Measurements from ENCODE around the gene PLXNA1. TPM values are rescaled to one million over a fixed set of nuclear protein-coding genes. Genes with fewer than 3 reads are reported as not detected.

PLXNA1 gene
- polyA plus RNA-seq, 3 donors from 2014 or later = 0.05 to 0.17 (median 0.06) TPM

DNA sequence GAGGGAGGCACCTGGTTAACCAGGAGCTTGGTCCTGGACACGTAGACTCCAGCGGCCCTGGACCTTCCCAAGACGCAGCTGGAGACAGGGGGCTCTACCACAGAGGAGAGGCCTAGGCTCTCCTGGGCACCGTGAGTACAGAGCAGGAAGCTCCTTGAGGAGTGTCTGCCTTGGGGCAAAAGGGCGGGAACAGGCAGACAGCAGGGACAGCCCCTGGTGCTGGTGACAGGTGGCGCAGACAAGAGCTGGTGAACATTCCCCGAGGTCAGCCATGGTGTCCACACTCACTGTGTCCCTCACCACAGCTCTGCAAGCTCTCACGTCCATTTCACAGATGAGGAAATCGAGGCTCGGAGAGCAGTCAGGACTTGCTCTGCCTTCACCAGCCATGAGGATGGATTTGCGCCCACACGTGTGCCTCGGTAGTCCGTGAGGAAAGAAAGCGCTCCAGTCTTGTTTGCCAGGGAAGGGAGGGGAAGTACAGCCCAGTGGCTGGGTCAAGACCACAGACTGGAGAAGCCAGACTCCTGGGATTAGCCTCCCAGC lies 2.6 kb upstream of the PLXNA1 start:
- Mint-ChIP-seq H3K9me3 (peaks cover 0 to 3% (median 2%) of the 10 kb centered on the region in 6 donors), H3K27ac (no peak overlapping the region), H3K4me3 (no peak overlapping the region), H3K27me3 (ENCODE audit: low read depth in 3 of 3) (peaks cover 11 to 25% (median 13%) of the 10 kb centered on the region in 3 donors), H3K4me1 (peaks cover 12% of the 10 kb centered on the region in 2 donors), H3K36me3 (peaks cover 0 to 2% (median under 1%) of the 10 kb centered on the region in 3 donors)
- DNase-seq = no peak

DNA sequence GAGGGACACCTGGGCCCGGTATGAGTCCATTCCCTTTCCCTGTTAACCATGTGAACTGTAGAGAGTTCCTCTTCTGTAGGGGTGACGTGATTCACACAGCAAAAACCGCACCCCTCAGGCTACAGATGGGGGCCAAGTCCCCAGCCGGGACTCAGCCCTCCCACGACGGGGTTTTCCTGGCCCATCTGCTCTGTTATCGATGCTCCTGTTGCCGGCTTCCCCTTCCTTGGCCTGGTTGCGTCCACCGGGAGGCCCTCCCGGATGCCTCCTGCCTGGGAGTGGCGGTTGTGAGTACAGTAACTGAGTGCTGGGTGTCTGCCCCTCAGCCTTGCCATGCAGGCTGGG lies 817 bp upstream of the PLXNA1 start:
- H3K4me1 Mint-ChIP-seq = peaks cover 12% of the 10 kb centered on the region in 2 donors
- no peaks in the 10 kb centered on the region for H3K36me3 Mint-ChIP-seq
- DNase-seq = no peak
- H3K27ac Mint-ChIP-seq = peak overlapping the region; percentile 78 to 96 (median 90)
- no peaks in the 10 kb centered on the region for H3K9me3 Mint-ChIP-seq
- H3K4me3 Mint-ChIP-seq = peak overlapping the region; percentile 78 to 89 (median 87)
- H3K27me3 Mint-ChIP-seq (ENCODE audit: low read depth in 3 of 3) = peaks cover 13 to 25% (median 13%) of the 10 kb centered on the region in 3 donors

DNA sequence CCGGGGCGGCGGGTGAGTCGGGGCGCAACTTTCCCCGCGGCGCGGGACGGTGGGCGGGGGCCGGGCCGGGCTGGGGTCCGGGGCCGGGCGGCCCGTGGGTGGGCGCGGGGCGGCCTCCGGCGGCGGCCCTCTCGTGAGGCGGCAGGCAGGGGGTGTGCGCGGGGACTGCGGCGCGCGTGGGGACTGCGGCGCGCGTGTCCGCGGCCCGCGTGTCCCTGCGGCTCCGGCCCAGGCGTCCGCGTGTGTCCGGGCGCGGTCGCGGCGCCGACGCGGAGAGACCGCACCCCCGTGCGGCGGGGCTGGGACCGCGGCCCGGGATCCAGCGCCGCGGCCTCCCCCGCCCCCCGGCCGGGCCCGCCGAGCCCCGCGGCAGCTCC lies 349 bp downstream of the PLXNA1 start:
- no peak overlapping the region for H3K27ac Mint-ChIP-seq
- no peak overlapping the region for H3K4me3 Mint-ChIP-seq
- DNase-seq = peak; percentile 14 to 28 (median 19)
- H3K9me3 Mint-ChIP-seq = no peaks in the 10 kb centered on the region
- H3K27me3 Mint-ChIP-seq (ENCODE audit: low read depth in 3 of 3) = peaks cover 10 to 20% (median 13%) of the 10 kb centered on the region in 3 donors
- peaks cover 12% of the 10 kb centered on the region in 2 donors for H3K4me1 Mint-ChIP-seq
- H3K36me3 Mint-ChIP-seq = no peaks in the 10 kb centered on the region

DNA sequence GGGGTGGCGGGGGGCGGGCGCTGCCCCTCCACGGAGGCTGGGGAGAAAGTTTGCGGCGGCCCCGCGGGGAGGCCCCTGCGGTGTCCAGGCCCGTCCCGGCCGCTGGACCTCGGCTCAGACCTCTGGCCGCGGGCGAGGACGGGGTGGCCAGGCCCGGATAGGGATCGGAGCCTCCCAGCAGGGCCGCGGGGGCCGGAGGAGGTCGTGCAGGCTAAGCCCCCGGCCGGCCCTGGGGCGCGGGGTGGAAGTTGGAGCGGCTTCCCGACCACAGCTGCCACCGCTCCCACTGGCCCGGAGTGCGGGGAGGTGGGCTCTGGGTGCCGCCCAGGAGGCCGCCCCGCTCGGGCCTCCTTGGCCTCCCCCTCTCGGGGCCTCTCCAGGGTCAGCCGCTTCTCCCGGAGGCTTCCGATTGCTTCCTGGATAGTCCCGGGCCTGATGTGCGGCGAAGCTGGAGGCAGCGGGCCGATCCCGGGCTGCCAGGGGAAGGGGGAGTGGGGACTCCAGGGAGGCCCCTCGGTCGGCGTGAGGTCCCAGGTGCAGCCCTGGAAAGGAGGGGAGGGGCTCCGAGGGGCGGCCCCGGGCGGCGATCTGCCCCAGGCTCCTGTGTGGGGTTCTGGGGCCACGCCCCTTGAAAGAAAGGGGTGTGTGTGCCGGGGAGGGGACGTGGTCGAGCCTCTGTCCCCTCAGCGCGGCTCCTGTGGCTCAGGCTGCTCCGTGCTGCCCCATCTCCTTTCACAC lies 907 bp downstream of the PLXNA1 start:
- H3K36me3 Mint-ChIP-seq = no peaks in the 10 kb centered on the region
- H3K4me1 Mint-ChIP-seq = peaks cover 12% of the 10 kb centered on the region in 2 donors
- H3K4me3 Mint-ChIP-seq = peak overlapping the region in 1 of 5 donors; percentile 46
- DNase-seq = peak; percentile 5 to 13 (median 12)
- H3K27me3 Mint-ChIP-seq (ENCODE audit: low read depth in 3 of 3) = peaks cover 9 to 16% (median 11%) of the 10 kb centered on the region in 3 donors
- no peaks in the 10 kb centered on the region for H3K9me3 Mint-ChIP-seq
- H3K27ac Mint-ChIP-seq = no peak overlapping the region

DNA sequence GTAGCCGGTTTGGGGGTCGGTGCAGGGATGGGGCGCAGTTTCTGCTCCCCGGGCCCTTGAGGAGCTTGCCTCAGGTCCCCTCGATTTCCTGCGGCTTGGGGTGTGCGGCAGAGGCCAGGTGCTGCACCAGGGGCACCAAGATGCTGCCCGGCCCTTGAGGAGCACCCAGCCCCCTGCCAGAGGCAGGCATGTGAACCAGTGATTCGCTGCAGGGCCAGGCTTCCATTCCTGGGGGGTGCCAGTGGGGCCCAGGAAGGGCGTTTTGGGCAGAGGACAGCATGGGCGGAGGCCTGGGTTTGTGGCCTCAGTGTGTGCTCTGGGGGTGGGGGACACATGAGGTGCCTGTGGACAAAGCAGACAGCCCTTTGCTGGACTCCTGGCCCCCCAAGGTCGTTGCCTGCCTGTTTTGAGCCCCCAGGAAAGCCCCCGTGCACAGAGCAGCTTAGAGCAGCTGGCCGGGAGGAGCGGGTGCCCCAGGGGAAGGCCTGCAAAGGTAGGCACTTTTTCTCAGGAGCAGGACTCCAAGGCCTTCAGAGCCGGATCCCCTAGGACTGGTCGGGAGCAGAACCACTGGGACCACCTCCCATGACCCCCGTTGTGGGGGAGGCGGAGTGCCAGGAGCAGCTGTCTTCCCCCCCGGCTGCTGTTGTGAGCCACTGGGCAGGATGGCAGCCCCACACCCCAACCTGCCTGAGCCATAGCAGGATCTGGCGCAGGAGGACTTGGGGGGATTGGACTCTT lies 1.6 kb downstream of the PLXNA1 start:
- no peaks in the 10 kb centered on the region for H3K9me3 Mint-ChIP-seq
- no peak overlapping the region for H3K27ac Mint-ChIP-seq
- DNase-seq = no peak
- peak overlapping the region; percentile 27 to 49 (median 48) for H3K4me3 Mint-ChIP-seq
- H3K36me3 Mint-ChIP-seq = no peaks in the 10 kb centered on the region
- H3K27me3 Mint-ChIP-seq (ENCODE audit: low read depth in 3 of 3) = peaks cover 8 to 15% (median 11%) of the 10 kb centered on the region in 3 donors
- H3K4me1 Mint-ChIP-seq = peaks cover 12% of the 10 kb centered on the region in 2 donors

DNA sequence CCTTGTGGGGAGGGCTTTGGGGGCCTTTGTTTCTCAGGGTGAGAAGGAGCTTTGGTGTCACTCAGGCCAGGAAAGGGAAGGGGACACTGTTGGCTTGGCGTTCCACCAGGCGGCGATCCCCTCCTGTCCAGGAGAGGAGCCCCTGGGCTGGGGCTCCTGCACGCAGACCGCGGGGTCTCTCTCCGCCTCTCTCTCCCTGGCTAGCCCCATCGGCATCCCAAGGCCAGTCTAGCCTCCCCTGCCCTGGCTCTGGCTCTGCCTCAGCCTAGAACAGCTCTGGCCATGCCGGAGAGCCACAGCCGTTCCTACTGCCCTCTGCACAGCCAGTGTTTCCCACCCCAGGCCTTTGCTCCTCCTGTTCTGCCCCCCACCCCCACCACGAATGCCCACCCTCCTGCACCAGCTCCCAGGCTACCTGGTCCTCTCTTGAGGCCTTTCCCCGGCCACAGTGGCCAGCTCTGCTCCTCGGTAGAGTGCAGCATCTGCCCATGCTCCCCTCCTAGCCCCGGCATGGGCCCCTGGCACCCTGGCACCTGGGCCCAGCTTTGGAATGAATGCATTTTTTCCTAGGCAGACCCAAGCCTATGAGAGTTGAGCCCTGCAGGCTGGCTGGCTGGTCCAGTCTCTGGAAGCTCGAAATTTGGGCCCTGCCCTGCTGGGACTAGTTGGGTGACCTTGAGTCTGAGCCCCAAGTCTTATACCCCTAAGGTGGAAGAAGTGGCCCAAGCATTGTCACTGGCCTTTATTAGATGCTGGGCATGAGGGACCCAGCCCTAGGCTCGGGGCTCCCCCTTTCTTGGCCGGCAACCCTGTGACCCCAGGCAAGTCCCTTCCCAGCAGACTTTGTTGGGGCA lies 2.4 kb downstream of the PLXNA1 start:
- Mint-ChIP-seq H3K4me3 (peak overlapping the region in 4 of 5 donors; percentile 23 to 50 (median 48)), H3K4me1 (peaks cover 12% of the 10 kb centered on the region in 2 donors), H3K36me3 (no peaks in the 10 kb centered on the region), H3K27ac (peak overlapping the region in 1 of 6 donors; percentile 35), H3K9me3 (no peaks in the 10 kb centered on the region), H3K27me3 (ENCODE audit: low read depth in 3 of 3) (peaks cover 5 to 11% (median 11%) of the 10 kb centered on the region in 3 donors)
- no peak for DNase-seq

DNA sequence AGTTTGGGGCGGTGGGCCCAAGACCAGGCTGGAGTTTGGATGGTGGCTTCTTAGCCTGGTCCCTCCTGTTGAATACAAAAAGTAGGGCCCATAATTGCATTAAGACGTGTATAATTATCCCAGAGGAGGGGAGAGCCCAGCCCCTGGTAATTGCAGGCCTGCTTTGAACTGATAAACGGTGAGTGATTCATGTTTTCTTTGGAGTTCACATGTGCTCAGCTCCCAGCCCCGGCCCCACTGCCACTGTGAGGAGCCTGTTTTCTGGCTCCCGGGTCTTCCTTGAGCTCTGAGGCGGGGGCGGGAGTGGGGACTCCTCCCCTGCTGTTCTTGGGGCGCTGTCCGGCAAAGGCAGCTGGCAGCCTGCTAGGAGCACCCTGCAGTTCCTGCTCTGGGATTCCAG lies 3.1 kb downstream of the PLXNA1 start:
- Mint-ChIP-seq H3K4me1 (peaks cover 12% of the 10 kb centered on the region in 2 donors), H3K36me3 (no peaks in the 10 kb centered on the region), H3K9me3 (no peaks in the 10 kb centered on the region), H3K27me3 (ENCODE audit: low read depth in 3 of 3) (peaks cover 2 to 11% (median 9%) of the 10 kb centered on the region in 3 donors), H3K27ac (no peak overlapping the region), H3K4me3 (no peak overlapping the region)
- DNase-seq = no peak

DNA sequence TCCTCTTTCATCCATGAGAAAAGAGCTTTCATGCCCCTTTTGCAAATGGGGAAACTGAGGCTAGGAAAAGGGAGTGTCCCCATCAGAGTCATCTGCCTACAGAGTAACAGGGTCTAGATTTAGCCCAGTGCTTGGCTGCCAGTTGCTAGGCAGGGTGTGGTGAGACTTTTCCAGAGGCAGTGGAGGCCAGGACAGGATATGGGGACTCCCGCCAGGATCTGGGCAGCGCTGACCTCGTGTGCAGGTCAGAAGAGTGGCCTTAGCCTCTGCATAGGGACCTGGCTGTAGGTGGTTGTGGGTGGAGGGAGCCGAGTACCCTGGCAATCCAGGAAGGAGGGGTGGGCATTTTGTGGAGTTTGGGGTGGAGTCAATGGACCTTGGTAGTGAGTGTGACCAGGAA lies 4.2 kb downstream of the PLXNA1 start:
- Mint-ChIP-seq H3K27me3 (ENCODE audit: low read depth in 3 of 3) (peaks cover 2 to 7% (median 4%) of the 10 kb centered on the region in 3 donors), H3K27ac (no peak overlapping the region), H3K4me1 (peaks cover 3 to 4% of the 10 kb centered on the region in 2 donors), H3K4me3 (no peak overlapping the region), H3K36me3 (no peaks in the 10 kb centered on the region), H3K9me3 (no peaks in the 10 kb centered on the region)
- no peak for DNase-seq

DNA sequence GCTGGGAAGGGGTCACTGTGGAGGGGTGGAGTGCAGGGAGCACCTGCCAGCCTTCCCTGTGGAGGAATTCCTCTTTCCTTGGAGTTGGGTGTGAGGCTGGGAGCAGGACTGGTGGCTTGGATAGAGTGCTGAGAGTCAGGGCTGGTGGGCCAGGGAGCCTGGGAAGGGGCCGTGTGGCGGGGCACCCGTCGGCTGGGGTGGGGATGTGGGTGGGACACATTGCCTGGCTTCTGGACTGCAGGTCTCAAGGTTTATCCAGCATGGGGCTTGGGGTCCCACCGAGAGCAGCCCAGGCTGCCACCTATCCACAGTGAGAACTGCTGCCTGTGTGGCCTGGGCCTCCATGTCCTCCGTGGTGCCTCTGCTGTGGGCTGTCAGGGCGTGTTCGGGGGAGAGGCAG lies 4.7 kb downstream of the PLXNA1 start:
- DNase-seq = no peak
- Mint-ChIP-seq H3K27ac (no peak overlapping the region), H3K9me3 (no peaks in the 10 kb centered on the region), H3K4me3 (no peak overlapping the region), H3K36me3 (no peaks in the 10 kb centered on the region), H3K4me1 (peaks cover 0 to 1% of the 10 kb centered on the region in 2 donors), H3K27me3 (ENCODE audit: low read depth in 3 of 3) (peaks cover 2 to 3% (median 2%) of the 10 kb centered on the region in 3 donors)

DNA sequence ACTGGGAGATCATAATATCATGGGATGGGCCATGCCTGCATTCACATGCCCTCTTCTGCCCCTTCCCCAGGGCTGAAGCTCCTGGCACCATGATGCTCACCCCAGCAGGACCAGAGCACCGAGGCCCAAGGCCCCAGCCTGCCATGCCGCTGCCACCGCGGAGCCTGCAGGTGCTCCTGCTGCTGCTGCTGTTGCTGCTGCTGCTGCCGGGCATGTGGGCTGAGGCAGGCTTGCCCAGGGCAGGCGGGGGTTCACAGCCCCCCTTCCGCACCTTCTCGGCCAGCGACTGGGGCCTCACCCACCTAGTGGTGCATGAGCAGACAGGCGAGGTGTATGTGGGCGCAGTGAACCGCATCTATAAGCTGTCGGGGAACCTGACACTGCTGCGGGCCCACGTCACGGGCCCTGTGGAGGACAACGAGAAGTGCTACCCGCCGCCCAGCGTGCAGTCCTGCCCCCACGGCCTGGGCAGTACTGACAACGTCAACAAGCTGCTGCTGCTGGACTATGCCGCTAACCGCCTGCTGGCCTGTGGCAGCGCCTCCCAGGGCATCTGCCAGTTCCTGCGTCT lies 5.6 kb downstream of the PLXNA1 start:
- H3K4me1 Mint-ChIP-seq = peaks cover 0 to 1% of the 10 kb centered on the region in 2 donors
- no peaks in the 10 kb centered on the region for H3K36me3 Mint-ChIP-seq
- H3K27ac Mint-ChIP-seq = no peak overlapping the region
- no peaks in the 10 kb centered on the region for H3K9me3 Mint-ChIP-seq
- no peak for DNase-seq
- peaks cover 1 to 2% (median 2%) of the 10 kb centered on the region in 3 donors for H3K27me3 Mint-ChIP-seq (ENCODE audit: low read depth in 3 of 3)
- H3K4me3 Mint-ChIP-seq = no peak overlapping the region

DNA sequence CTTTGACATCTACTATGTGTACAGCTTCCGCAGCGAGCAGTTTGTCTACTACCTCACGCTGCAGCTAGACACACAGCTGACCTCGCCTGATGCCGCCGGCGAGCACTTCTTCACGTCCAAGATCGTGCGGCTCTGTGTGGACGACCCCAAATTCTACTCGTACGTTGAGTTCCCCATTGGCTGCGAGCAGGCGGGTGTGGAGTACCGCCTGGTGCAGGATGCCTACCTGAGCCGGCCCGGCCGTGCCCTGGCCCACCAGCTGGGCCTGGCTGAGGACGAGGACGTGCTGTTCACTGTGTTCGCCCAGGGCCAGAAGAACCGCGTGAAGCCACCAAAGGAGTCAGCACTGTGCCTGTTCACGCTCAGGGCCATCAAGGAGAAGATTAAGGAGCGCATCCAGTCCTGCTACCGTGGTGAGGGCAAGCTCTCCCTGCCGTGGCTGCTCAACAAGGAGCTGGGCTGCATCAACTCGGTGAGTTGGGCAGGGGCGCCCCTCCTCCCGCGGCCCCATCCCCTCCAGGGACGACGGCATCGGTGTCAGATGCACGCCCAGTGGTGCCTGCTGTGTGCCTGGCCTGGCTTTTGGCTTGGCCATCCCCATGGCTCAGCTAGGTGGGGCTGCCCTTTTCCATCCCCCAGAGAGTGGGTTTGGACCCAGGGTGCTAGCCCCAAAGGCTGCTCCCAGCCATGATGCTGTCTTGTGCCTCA lies 6.6 kb downstream of the PLXNA1 start:
- no peaks in the 10 kb centered on the region for H3K4me1 Mint-ChIP-seq
- no peaks in the 10 kb centered on the region for H3K9me3 Mint-ChIP-seq
- no peak overlapping the region for H3K4me3 Mint-ChIP-seq
- H3K27me3 Mint-ChIP-seq (ENCODE audit: low read depth in 3 of 3) = peaks cover 1 to 2% (median 2%) of the 10 kb centered on the region in 3 donors
- H3K36me3 Mint-ChIP-seq = no peaks in the 10 kb centered on the region
- DNase-seq = no peak
- no peak overlapping the region for H3K27ac Mint-ChIP-seq

DNA sequence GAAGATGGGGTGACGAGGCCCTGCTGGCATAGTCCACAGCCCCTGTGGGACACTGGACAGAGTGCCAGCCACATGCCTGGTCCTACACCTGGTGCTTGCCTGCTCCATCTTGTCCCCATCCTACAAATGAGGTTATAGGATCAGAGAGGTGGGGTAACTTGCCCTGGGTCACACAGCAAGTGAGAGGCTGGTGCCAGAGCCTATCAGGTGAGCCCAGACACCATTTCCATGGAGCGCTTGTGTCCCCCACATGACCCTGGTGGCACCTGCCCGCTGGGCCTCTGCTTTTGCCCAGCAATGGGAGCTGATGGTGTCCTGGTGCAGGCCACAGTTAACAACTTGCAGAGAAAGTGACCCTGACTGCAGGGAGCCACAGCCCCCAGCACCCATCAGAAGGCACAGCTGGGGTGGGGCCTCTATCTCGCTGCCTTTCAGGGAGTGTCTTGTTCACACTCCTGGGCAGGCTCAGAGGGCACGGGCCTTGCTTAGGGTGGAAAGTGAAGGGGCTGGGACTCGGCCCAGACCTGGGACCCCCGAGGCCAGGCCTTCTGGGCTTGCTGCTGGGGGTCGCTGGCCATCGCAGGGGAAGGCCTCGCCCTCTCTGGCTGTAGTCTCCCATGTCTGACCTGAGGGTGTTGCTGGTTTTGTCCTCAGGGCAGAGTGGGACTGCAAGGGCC lies 7.2 kb downstream of the PLXNA1 start:
- no peak overlapping the region for H3K4me3 Mint-ChIP-seq
- H3K27me3 Mint-ChIP-seq (ENCODE audit: low read depth in 3 of 3) = peaks cover 0 to 2% (median 2%) of the 10 kb centered on the region in 3 donors
- H3K4me1 Mint-ChIP-seq = no peaks in the 10 kb centered on the region
- H3K9me3 Mint-ChIP-seq = no peaks in the 10 kb centered on the region
- H3K27ac Mint-ChIP-seq = no peak overlapping the region
- H3K36me3 Mint-ChIP-seq = no peaks in the 10 kb centered on the region
- DNase-seq = no peak
